T-helper 2 cell treated with Interferon-gamma antibody and Interleukin-4, amounts not matched to agents 5 μg/mL and 100 μg/mL, for 36 hours (primary cell): ENCODE results near the gene SPIRE2.
"Not testable (repeated sequence)": the region's sequence is repeated elsewhere in the genome, so short reads cannot be mapped to it uniquely, and the experiment has no call there.

Experiments used
- DNase-seq: peaks from one replicate; pipeline ENCODE4 v3.0.0; 2021; ENCODE audit warnings: low spot score
- H3K27ac Mint-ChIP-seq: one replicate; pipeline ENCODE4 v1.8.0; 2021; ENCODE audit warnings: mild to moderate bottlenecking, mixed read lengths
- H3K27me3 Mint-ChIP-seq: one replicate; pipeline ENCODE4 v1.8.0; 2021; ENCODE audit warnings: low read depth, mixed read lengths
- H3K36me3 Mint-ChIP-seq: one replicate; pipeline ENCODE4 v1.8.0; 2021; ENCODE audit warnings: low read depth, mixed read lengths
- H3K4me1 Mint-ChIP-seq: one replicate; pipeline ENCODE4 v1.8.0; 2021; ENCODE audit warnings: low read depth, mixed read lengths
- H3K4me3 Mint-ChIP-seq: one replicate; pipeline ENCODE4 v1.8.0; 2022; ENCODE audit warnings: mild to moderate bottlenecking, moderate library complexity, mixed read lengths
- H3K9me3 Mint-ChIP-seq: one replicate; pipeline ENCODE4 v1.8.0; 2021; ENCODE audit warnings: mixed read lengths

The SPIRE2 gene

DNA sequence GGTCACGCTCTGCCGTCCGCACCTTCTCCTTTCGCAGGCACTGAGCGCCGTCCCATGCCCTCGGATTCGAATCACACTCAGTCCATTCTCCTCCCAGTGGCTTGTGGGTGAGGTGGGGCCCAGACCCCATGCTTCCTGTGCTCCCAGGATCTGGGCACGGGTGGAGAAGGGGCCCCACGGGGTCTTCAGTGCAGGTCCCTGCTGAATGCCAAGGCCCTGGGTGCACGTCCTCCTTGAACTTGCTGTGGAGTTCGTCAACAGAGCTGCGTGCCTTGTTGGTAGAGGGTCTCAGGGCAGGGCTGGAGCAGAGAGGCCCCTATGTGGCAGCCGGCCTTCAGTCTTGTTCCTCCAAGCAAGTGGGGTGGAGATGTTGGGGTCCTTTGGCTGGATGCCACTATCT is 83.1 kb downstream of the SPIRE2 start:
- H3K27me3 Mint-ChIP-seq = no peaks in the 10 kb centered on the region
- no peak overlapping the region for H3K27ac Mint-ChIP-seq
- H3K4me1 Mint-ChIP-seq = no peaks in the 10 kb centered on the region
- no peak for DNase-seq
- H3K9me3 Mint-ChIP-seq = no peaks in the 10 kb centered on the region
- no peak overlapping the region for H3K4me3 Mint-ChIP-seq
- peaks cover 46% of the 10 kb centered on the region for H3K36me3 Mint-ChIP-seq

DNA sequence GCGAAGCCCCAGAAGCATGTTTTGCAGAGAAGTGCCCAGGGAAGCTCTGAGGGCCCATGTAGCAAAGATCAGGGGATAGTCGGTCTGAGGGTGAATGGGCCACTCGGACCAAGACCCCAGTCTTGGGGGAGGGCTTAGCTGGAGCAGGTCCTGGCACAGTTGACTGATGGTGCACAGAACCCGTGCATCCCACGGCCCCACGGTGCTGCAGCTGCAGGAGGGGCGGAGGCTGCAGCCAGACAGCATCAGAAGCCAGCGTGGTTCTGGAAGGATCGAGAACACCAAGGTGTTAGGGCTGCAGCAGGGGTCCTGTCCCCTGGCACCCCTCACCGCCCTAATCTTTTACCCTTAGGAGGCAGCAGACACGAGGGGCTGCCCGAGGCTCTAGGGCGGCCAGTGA is 83.9 kb downstream of the SPIRE2 start:
- DNase-seq = no peak
- no peaks in the 10 kb centered on the region for H3K4me1 Mint-ChIP-seq
- H3K27me3 Mint-ChIP-seq = no peaks in the 10 kb centered on the region
- no peak overlapping the region for H3K4me3 Mint-ChIP-seq
- H3K9me3 Mint-ChIP-seq = no peaks in the 10 kb centered on the region
- H3K36me3 Mint-ChIP-seq = peaks cover 39% of the 10 kb centered on the region
- no peak overlapping the region for H3K27ac Mint-ChIP-seq

DNA sequence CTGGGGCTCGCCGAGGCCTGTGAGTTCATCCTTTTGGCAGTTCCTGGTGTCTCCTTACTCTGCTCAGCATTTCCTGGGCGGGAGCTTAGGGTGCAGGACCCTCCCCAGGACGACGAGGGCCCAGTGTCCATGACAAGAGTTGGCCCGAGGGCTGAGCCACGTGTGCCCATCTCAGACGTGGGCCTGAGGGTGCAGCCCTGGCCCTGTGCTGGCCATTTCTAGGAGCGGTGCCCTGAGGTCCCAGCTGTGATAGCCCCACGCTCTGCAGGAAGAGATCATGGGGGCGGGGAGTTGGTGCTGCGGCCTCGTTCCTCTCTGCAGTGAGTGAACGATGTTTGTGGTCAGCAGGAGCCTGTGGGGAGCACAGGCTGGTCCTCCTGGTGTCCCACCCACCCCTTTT is 84.4 kb downstream of the SPIRE2 start:
- H3K27me3 Mint-ChIP-seq = no peaks in the 10 kb centered on the region
- H3K27ac Mint-ChIP-seq = no peak overlapping the region
- no peak for DNase-seq
- H3K9me3 Mint-ChIP-seq = no peaks in the 10 kb centered on the region
- H3K36me3 Mint-ChIP-seq = peaks cover 38% of the 10 kb centered on the region
- H3K4me3 Mint-ChIP-seq = no peak overlapping the region
- peaks cover 2% of the 10 kb centered on the region for H3K4me1 Mint-ChIP-seq

DNA sequence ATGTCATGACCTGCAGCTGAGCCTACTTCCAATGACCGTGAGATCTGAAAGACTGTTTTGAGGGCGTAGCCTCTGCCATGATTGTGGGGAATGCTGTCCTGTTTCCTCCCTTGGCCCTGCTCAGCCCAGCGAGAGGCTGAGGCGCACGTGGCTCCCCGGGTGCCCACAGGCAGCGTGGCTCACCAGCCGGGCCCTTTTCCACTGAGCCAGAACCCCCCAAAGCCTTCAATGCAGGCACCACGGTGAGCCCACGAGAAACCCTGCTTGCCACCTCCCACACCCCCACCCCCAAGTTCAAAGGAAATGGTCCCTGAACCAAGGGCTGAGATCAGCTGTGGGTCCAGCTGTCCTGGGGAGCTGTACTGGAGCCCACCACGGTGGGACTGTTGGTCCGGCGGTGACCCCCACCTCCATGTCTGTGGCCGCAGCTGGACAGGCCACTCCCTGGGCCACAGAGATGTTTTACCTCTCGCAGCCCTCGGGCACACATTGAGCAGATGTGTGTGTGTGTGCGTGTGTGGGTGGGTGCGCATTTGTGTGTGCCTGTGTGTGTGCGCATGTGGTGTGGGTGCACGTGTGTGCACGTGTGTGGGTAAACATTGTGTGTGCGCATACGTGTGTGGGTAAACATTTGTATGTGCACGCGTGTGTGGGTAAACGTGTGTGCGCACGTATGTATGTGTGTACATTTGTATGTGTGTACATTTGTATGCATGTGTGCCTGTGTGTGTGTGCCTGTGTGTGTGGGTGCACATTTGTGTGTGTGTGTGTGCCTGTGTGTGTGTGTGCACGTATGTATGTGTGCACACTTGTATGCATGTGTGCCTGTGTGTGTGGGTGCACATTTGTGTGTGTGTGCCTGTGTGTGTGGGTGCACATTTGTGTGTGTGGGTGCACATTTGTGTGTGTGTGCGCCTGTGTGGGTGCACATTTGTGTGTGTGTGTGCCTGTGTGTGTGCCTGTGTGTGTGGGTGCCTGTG is 85.4 kb downstream of the SPIRE2 start:
- H3K4me3 Mint-ChIP-seq = no peak overlapping the region
- peaks cover 37% of the 10 kb centered on the region for H3K36me3 Mint-ChIP-seq
- no peak overlapping the region for H3K27ac Mint-ChIP-seq
- H3K27me3 Mint-ChIP-seq = peaks cover 1% of the 10 kb centered on the region
- DNase-seq = no peak
- H3K9me3 Mint-ChIP-seq = no peaks in the 10 kb centered on the region
- peaks cover 7% of the 10 kb centered on the region for H3K4me1 Mint-ChIP-seq

DNA sequence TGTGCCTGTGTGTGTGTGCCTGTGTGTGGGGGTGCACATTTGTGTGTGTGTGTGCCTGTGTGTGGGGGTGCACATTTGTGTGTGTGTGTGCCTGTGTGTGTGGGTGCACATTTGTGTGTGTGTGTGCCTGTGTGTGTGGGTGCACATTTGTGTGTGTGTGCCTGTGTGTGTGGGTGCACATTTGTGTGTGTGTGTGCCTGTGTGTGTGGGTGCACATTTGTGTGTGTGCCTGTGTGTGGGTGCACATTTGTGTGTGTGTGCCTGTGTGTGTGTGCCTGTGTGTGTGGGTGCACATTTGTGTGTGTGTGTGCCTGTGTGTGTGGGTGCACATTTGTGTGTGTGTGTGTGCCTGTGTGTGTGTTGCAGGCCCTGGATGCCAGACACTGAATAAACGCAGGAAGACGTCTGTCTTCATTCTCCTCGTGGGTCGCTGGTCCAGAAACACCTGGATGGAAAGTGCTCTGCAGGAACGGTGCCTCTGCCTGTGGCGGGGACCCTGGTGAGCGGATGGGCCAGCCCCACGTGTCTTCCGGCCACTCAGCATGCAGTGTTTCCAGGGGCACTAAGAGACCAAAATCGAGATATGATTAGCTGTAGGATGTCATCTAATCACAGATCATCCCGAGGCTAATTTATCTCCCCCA is 86.5 kb downstream of the SPIRE2 start:
- H3K27ac Mint-ChIP-seq, H3K4me3 Mint-ChIP-seq, DNase-seq, H3K9me3 Mint-ChIP-seq, H3K4me1 Mint-ChIP-seq, H3K27me3 Mint-ChIP-seq: not testable (repeated sequence)
- peaks cover 32% of the 10 kb centered on the region for H3K36me3 Mint-ChIP-seq

DNA sequence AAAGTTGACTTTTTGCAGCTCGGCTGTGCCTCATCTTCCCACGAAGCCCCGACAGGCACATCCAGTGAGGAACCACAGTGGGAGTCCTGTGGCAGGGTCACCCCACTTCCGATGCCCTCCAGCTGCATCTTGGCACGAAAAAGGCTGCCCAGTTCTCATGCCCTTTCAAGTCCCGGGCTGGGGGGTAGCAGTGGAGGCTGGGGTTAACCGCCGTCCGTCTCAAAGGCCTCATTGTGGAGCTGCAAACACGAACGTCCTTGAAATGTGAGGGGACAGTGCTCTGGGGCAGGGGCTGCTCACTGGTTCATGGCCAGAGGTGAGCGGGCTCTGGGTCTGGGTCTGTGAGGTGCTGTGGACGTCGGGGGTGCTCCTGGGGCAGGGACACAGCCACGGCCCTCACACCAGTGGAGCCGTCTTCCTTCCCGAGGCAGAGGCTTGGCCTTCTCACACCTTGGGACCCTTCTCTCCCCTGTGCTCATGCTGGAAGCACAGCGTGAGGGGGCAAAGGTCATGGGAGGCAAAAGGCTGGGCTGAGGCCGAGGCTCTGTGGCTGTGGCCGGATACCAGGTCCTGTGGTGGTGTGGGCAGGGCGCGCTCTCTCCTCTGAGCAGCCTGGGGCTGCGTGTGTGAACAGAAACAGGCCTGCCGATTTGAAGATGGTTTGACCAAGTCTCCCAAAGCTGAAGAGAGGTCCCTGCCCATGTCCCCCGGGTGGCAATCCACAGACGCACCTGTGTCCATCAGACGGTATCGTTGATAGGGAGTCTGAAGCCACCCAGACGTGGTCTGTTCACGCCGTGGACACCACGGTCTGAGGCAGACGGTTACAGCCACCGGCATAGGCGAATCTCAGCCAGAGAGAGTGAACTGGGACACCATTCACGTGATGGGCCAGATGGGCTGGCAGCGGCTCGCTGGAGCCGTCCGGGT is 87.3 kb downstream of the SPIRE2 start:
- H3K4me3 Mint-ChIP-seq = no peak overlapping the region
- peaks cover 10% of the 10 kb centered on the region for H3K27me3 Mint-ChIP-seq
- peaks cover 14% of the 10 kb centered on the region for H3K4me1 Mint-ChIP-seq
- H3K27ac Mint-ChIP-seq = no peak overlapping the region
- peaks cover 25% of the 10 kb centered on the region for H3K36me3 Mint-ChIP-seq
- H3K9me3 Mint-ChIP-seq = no peaks in the 10 kb centered on the region
- no peak for DNase-seq

DNA sequence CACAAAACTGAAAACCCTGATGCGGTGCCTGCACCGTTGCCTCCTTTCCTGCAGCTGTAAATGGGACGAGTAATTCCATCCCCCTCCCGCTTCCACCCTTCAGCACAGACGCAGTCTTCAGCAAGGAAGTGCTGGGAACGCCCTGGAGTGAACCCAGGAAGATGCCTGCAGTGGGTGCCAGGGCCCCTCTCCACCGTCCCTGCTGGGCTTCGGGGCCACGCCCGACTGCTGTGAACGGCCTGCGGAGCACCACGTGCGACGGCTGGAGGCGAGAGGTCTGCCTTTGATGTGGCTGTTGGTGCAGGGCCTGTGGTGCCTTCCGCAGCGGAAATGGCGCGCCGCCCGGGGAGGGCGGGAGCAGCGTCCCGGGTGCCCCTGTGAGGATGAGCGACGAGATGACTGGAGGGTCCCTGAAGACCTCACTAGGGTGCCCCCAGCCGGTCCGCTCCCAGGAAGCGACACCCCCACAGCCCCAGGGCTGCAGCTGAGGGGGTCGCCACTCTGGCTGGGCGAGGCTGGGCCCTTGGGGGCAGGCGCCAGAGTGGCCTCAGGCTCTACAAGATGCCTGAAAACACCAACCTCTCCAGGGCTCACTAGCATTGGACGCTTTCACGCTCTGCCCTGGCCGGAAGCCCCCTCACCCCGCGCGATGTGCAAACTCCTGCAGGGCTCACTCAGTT is 89.6 kb downstream of the SPIRE2 start:
- peak; percentile 84 for DNase-seq
- peaks cover 24% of the 10 kb centered on the region for H3K27me3 Mint-ChIP-seq
- H3K36me3 Mint-ChIP-seq = peaks cover 15% of the 10 kb centered on the region
- H3K9me3 Mint-ChIP-seq = no peaks in the 10 kb centered on the region
- H3K4me3 Mint-ChIP-seq = peak overlapping the region; percentile 79
- H3K27ac Mint-ChIP-seq = peak overlapping the region; percentile 84
- peaks cover 25% of the 10 kb centered on the region for H3K4me1 Mint-ChIP-seq

DNA sequence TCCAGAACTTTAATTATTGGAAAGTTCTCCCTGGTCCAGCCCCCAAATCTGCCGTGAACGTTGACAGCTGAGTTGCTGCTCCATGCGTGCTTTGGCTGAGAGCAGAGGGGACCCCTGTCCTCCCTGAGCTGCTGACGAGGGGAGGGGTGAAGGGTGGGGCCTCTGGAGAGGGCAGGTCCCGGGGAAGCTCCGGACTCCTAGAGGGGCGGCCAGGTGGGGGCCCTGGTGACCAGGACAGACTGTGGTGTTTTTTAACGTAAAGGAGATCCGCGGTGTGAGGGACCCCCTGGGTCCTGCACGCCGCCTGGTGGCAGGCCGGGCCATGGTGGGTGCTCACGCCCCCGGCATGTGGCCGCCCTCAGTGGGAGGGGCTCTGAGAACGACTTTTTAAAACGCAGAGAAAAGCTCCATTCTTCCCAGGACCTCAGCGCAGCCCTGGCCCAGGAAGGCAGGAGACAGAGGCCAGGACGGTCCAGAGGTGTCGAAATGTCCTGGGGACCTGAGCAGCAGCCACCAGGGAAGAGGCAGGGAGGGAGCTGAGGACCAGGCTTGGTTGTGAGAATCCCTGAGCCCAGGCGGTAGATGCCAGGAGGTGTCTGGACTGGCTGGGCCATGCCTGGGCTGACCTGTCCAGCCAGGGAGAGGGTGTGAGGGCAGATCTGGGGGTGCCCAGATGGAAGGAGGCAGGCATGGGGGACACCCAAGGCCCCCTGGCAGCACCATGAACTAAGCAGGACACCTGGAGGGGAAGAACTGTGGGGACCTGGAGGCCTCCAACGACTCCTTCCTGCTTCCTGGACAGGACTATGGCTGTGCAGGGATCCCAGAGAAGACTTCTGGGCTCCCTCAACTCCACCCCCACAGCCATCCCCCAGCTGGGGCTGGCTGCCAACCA is 90.4 kb downstream of the SPIRE2 start, which contains the start of gene MC1R:
TSS of gene MC1R (plus strand) at position 410 of the 895 bp plus-strand sequence. CDS start at position 807, 397 bp downstream.
- Mint-ChIP-seq H3K36me3 (peaks cover 10% of the 10 kb centered on the region), H3K4me1 (peaks cover 25% of the 10 kb centered on the region), H3K4me3 (peak within 1 kb of the TSS; percentile 79), H3K27ac (peak within 1 kb of the TSS; percentile 84), H3K27me3 (peaks cover 24% of the 10 kb centered on the region), H3K9me3 (no peaks in the 10 kb centered on the region)
- no peak for DNase-seq

DNA sequence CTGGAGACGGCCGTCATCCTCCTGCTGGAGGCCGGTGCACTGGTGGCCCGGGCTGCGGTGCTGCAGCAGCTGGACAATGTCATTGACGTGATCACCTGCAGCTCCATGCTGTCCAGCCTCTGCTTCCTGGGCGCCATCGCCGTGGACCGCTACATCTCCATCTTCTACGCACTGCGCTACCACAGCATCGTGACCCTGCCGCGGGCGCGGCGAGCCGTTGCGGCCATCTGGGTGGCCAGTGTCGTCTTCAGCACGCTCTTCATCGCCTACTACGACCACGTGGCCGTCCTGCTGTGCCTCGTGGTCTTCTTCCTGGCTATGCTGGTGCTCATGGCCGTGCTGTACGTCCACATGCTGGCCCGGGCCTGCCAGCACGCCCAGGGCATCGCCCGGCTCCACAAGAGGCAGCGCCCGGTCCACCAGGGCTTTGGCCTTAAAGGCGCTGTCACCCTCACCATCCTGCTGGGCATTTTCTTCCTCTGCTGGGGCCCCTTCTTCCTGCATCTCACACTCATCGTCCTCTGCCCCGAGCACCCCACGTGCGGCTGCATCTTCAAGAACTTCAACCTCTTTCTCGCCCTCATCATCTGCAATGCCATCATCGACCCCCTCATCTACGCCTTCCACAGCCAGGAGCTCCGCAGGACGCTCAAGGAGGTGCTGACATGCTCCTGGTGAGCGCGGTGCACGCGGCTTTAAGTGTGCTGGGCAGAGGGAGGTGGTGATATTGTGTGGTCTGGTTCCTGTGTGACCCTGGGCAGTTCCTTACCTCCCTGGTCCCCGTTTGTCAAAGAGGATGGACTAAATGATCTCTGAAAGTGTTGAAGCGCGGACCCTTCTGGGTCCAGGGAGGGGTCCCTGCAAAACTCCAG is 91.5 kb downstream of the SPIRE2 start:
- peak overlapping the region; percentile 39 for H3K4me3 Mint-ChIP-seq
- H3K27me3 Mint-ChIP-seq = peaks cover 28% of the 10 kb centered on the region
- DNase-seq = no peak
- peaks cover 3% of the 10 kb centered on the region for H3K36me3 Mint-ChIP-seq
- peak overlapping the region; percentile 27 for H3K27ac Mint-ChIP-seq
- H3K4me1 Mint-ChIP-seq = peaks cover 25% of the 10 kb centered on the region
- no peaks in the 10 kb centered on the region for H3K9me3 Mint-ChIP-seq

DNA sequence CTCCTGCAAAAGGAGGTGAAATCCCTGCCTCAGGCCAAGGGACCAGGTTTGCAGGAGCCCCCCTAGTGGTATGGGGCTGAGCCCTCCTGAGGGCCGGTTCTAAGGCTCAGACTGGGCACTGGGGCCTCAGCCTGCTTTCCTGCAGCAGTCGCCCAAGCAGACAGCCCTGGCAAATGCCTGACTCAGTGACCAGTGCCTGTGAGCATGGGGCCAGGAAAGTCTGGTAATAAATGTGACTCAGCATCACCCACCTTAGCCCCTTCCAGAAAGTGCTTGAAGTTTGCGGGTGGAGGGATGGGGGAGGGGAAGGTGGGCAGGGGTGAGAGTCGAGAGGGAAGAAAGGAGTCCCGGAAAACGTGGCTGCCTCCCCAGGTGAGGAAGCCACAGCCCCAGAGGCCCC is 92.4 kb downstream of the SPIRE2 start:
- Mint-ChIP-seq H3K4me3 (no peak overlapping the region), H3K36me3 (no peaks in the 10 kb centered on the region), H3K4me1 (peaks cover 25% of the 10 kb centered on the region), H3K27me3 (peaks cover 34% of the 10 kb centered on the region), H3K27ac (peak overlapping the region; percentile 41), H3K9me3 (no peaks in the 10 kb centered on the region)
- no peak for DNase-seq
